IMR-90 (cell line): ENCODE data around the gene FJX1. TPM values are rescaled to one million over a fixed set of nuclear protein-coding genes. Genes with fewer than 3 reads are reported as not detected.

Experiments used
- ATAC-seq: fragments of 200-7000 bp; cut with Tn5 transposase; 2 replicates; pipeline ENCODE4 v1.9.1; 2020; ENCODE audit warnings: low read depth, mild to moderate bottlenecking, moderate library complexity
- BruUV-seq: library from RNA; stranded (reverse); fragments of 400-500 nt; replicated peaks from 2 replicates; lab custom pipeline; 2021; lab: Mats Ljungman, UMichigan
- CTCF ChIA-PET: fragments of 300-600 bp; formaldehyde crosslinking; extraction: SDS; loops from one replicate; lab custom pipeline; 2021; ENCODE audit warnings: antibody characterized with exemption; lab: Yijun Ruan, JAX
- POLR2A ChIA-PET: fragments of 300-600 bp; sonication (Branson Sonifier 250); formaldehyde crosslinking; loops from one replicate; lab custom pipeline; 2022; ENCODE audit warnings: antibody characterized with exemption; ENCODE audit not compliant: unreplicated experiment; lab: Charles Lee
- DNase-seq: peaks from one replicate; pipeline ENCODE4 v3.0.0; 2013
- H2AFZ ChIP-seq: replicated peaks from 2 replicates; pipeline ENCODE3; 2013; ENCODE audit warnings: low read length, mild to moderate bottlenecking; ENCODE audit not compliant: poor library complexity
- H2AK5ac ChIP-seq: 2 replicates; pipeline ENCODE4 v1.6.1; 2013; ENCODE audit warnings: low read depth, low read length, inconsistent platforms
- H2AK9ac ChIP-seq: replicated peaks from 2 replicates; pipeline ENCODE3; 2013; ENCODE audit warnings: mild to moderate bottlenecking, low read depth, low read length, moderate library complexity; ENCODE audit not compliant: poor library complexity
- H2BK120ac ChIP-seq: 2 replicates; pipeline ENCODE4 v1.6.1; 2013; ENCODE audit warnings: low read depth, low read length, inconsistent platforms
- H2BK15ac ChIP-seq: 3 replicates; pipeline ENCODE4 v1.6.1; 2013; ENCODE audit warnings: low read depth, low read length, inconsistent platforms
- H2BK20ac ChIP-seq: 2 replicates; pipeline ENCODE4 v1.6.1; 2013; ENCODE audit warnings: low read depth, mild to moderate bottlenecking, inconsistent platforms, low read length, moderate library complexity
- H2BK5ac ChIP-seq: 2 replicates; pipeline ENCODE4 v1.6.1; 2013; ENCODE audit warnings: mild to moderate bottlenecking, low read depth, low read length, inconsistent platforms; ENCODE audit not compliant: poor library complexity, severe bottlenecking
- H3K14ac ChIP-seq: replicated peaks from 2 replicates; pipeline ENCODE4 v1.6.1; 2013; ENCODE audit warnings: low read depth, low read length, inconsistent platforms
- H3K18ac ChIP-seq: 2 replicates; pipeline ENCODE4 v1.6.1; 2013; ENCODE audit warnings: low read depth, low read length, control low read depth
- H3K23ac ChIP-seq: 2 replicates; pipeline ENCODE4 v1.6.1; 2013; ENCODE audit warnings: low read depth, low read length, inconsistent platforms
- H3K27ac ChIP-seq: 2 replicates; pipeline ENCODE4 v1.5.1; 2013; ENCODE audit warnings: mild to moderate bottlenecking, control low read depth, low read length; ENCODE audit not compliant: insufficient read depth
- H3K27me3 ChIP-seq: 2 replicates; pipeline ENCODE4 v1.6.1; 2013; ENCODE audit warnings: low read length; ENCODE audit not compliant: control insufficient read depth, insufficient read depth
- H3K36me3 ChIP-seq: 2 replicates; pipeline ENCODE4 v1.6.1; 2013; ENCODE audit warnings: low read length, mixed read lengths; ENCODE audit not compliant: control insufficient read depth, insufficient read depth
- H3K4ac ChIP-seq: 2 replicates; pipeline ENCODE4 v1.6.1; 2013; ENCODE audit warnings: low read depth, low read length, inconsistent platforms
- H3K4me1 ChIP-seq: 2 replicates; pipeline ENCODE4 v1.6.1; 2013; ENCODE audit warnings: low read length, mixed read lengths; ENCODE audit not compliant: control insufficient read depth, insufficient read depth
- H3K4me2 ChIP-seq: 2 replicates; pipeline ENCODE4 v1.6.1; 2013; ENCODE audit warnings: low read depth, mild to moderate bottlenecking, control low read depth, low read length, moderate library complexity
- H3K4me3 ChIP-seq: 2 replicates; pipeline ENCODE4 v1.5.1; 2013; ENCODE audit warnings: low read depth, mild to moderate bottlenecking, control low read depth, low read length, moderate library complexity; ENCODE audit not compliant: insufficient read depth
- H3K56ac ChIP-seq: 2 replicates; pipeline ENCODE4 v1.6.1; 2013; ENCODE audit warnings: low read length, inconsistent platforms; ENCODE audit not compliant: insufficient read depth; ENCODE audit errors: extremely low read depth
- H3K79me1 ChIP-seq, 2 experiments: 2 replicates each; pipeline ENCODE4 v1.6.1; 2013; ENCODE audit warnings: low read length in 2 of 2, inconsistent platforms in 1 of 2, low read depth in 1 of 2
- H3K9ac ChIP-seq: 2 replicates; pipeline ENCODE4 v1.6.1; 2013; ENCODE audit warnings: low read depth, low read length, control low read depth
- H3K9me1 ChIP-seq: 2 replicates; pipeline ENCODE4 v1.6.1; 2013; ENCODE audit warnings: low read length, inconsistent platforms; ENCODE audit not compliant: insufficient read depth
- H3K9me3 ChIP-seq: 2 replicates; pipeline ENCODE4 v1.6.1; 2013; ENCODE audit warnings: low read length; ENCODE audit not compliant: control insufficient read depth, insufficient read depth
- H4K20me1 ChIP-seq: 2 replicates; pipeline ENCODE4 v1.6.1; 2013; ENCODE audit warnings: low read length, inconsistent platforms; ENCODE audit not compliant: insufficient read depth
- H4K5ac ChIP-seq: 2 replicates; pipeline ENCODE4 v1.6.1; 2013; ENCODE audit warnings: mild to moderate bottlenecking, low read depth, low read length, control low read depth
- H4K8ac ChIP-seq, 2 experiments: 2 replicates each; pipeline ENCODE4 v1.6.1; 2013; ENCODE audit warnings: low read depth in 2 of 2, low read length in 2 of 2, control low read depth in 1 of 2, inconsistent platforms in 1 of 2
- H4K91ac ChIP-seq: 2 replicates; pipeline ENCODE4 v1.6.1; 2013; ENCODE audit warnings: low read depth, low read length, inconsistent platforms; ENCODE audit not compliant: insufficient read depth
- BHLHE40 ChIP-seq: fragments of 150-350 bp; IDR thresholded peaks from 2 replicates; pipeline ENCODE4 v1.6.1; 2016; ENCODE audit warnings: mild to moderate bottlenecking, low read depth, low read length
- CEBPB ChIP-seq: IDR thresholded peaks from 2 replicates; pipeline ENCODE4 v1.6.1; 2012; ENCODE audit warnings: low read depth, low read length, improper control_type of control experiment
- CHD1 ChIP-seq: IDR thresholded peaks from 2 replicates; pipeline ENCODE4 v1.6.1; 2012; ENCODE audit warnings: low read depth, low read length, improper control_type of control experiment
- FOS ChIP-seq: fragments of 150-350 bp; IDR thresholded peaks from 2 replicates; pipeline ENCODE4 v1.6.1; 2016; ENCODE audit warnings: low read depth, low read length
- MAFK ChIP-seq: IDR thresholded peaks from 2 replicates; pipeline ENCODE4 v1.6.1; 2012; ENCODE audit warnings: low read depth, low read length, improper control_type of control experiment
- MAZ ChIP-seq: IDR thresholded peaks from 2 replicates; pipeline ENCODE4 v1.6.1; 2012; ENCODE audit warnings: low read depth, mild to moderate bottlenecking, low read length, improper control_type of control experiment, moderate library complexity, borderline replicate concordance
- MXI1 ChIP-seq: IDR thresholded peaks from 2 replicates; pipeline ENCODE4 v1.6.1; 2012; ENCODE audit warnings: low read depth, mild to moderate bottlenecking, low read length, moderate library complexity, borderline replicate concordance
- NFE2L2 ChIP-seq: fragments of 150-350 bp; IDR thresholded peaks from 2 replicates; pipeline ENCODE4 v1.6.1; 2016; ENCODE audit warnings: low read depth, mild to moderate bottlenecking, low read length
- POLR2A ChIP-seq: IDR thresholded peaks from 2 replicates; pipeline ENCODE4 v1.6.1; 2012; ENCODE audit warnings: mild to moderate bottlenecking, low read depth, low read length
- RAD21 ChIP-seq: IDR thresholded peaks from 2 replicates; pipeline ENCODE4 v1.6.1; 2012; ENCODE audit warnings: low read length, improper control_type of control experiment
- RCOR1 ChIP-seq: IDR thresholded peaks from 2 replicates; pipeline ENCODE4 v1.6.1; 2012; ENCODE audit warnings: mild to moderate bottlenecking, low read length, improper control_type of control experiment; ENCODE audit not compliant: insufficient replicate concordance
- RFX5 ChIP-seq: IDR thresholded peaks from 2 replicates; pipeline ENCODE4 v1.8.0; 2012; ENCODE audit warnings: low read depth, mild to moderate bottlenecking, low read length, moderate library complexity
- SMC3 ChIP-seq: fragments of 150-350 bp; IDR thresholded peaks from 2 replicates; pipeline ENCODE4 v1.6.1; 2016; ENCODE audit warnings: low read depth, mild to moderate bottlenecking, antibody characterized with exemption, low read length, moderate library complexity
- WGBS, 2 experiments: methylation state at CpG; one replicate each; pipeline versions ENCODE4 v1.1.5 to v1.1.7; 2013; ENCODE audit warnings: missing lambda C conversion rate in 2 of 2; ENCODE audit not compliant: insufficient read length in 1 of 2; ENCODE audit errors: extremely low coverage in 2 of 2; 5-methylcytosine and 5-hydroxymethylcytosine counted together
- dilution Hi-C: fragments of 300-500 bp; cut with HindIII; formaldehyde crosslinking; loops from one replicate; pipeline ENCODE4 v1.14.3; 2018; ENCODE audit warnings: low sequenced_read_pairs; ENCODE audit not compliant: unreplicated experiment
- in situ Hi-C: fragments of 300-500 bp; cut with MboI; formaldehyde crosslinking; loops from 3 replicates; pipeline ENCODE4 v1.14.3; 2019; ENCODE audit warnings: low sequenced_read_pairs, inconsistent platforms, mixed read lengths
- intact Hi-C: fragments of 100-400 bp; cut with micrococcal nuclease; formaldehyde crosslinking; loops from 2 replicates; pipeline ENCODE4 v1.10.0; 2022
- polyA plus RNA-seq, 3 experiments: library from polyadenylated mRNA; depleted of rRNA; stranded (reverse); fragments of >200 nt; gene quantifications; 2 replicates each; pipeline ENCODE4 v1.2.3, GENCODE V29; 2012; ENCODE audit warnings: low replicate concordance in 1 of 3
- total RNA-seq: library from RNA; depleted of rRNA; stranded (reverse); fragments of >200 nt; gene quantifications from 2 replicates; pipeline ENCODE4 v1.2.3, GENCODE V29; 2012
- TF ChIP-seq, protein P1 (sequence below): conservative IDR thresholded peaks from 2 replicates; pipeline ENCODE4 v1.5.1; 2012; ENCODE audit warnings: mild to moderate bottlenecking, low read depth, low read length, improper control_type of control experiment
- TF ChIP-seq, protein P2 (sequence below): fragments of 150-350 bp; IDR thresholded peaks from 2 replicates; pipeline ENCODE4 v1.6.1; 2016; ENCODE audit warnings: low read depth, mild to moderate bottlenecking, low read length, moderate library complexity, borderline replicate concordance
- TF ChIP-seq, protein P3 (sequence below): fragments of 150-350 bp; IDR thresholded peaks from 2 replicates; pipeline ENCODE4 v1.6.1; 2017; ENCODE audit warnings: mild to moderate bottlenecking, antibody characterized with exemption, low read length, low read depth

The FJX1 gene
- total and polyA plus RNA-seq, 2 of the 4 experiments (the other 2 are of a cell fraction), result 8.4 to 11.2 TPM

DNA sequence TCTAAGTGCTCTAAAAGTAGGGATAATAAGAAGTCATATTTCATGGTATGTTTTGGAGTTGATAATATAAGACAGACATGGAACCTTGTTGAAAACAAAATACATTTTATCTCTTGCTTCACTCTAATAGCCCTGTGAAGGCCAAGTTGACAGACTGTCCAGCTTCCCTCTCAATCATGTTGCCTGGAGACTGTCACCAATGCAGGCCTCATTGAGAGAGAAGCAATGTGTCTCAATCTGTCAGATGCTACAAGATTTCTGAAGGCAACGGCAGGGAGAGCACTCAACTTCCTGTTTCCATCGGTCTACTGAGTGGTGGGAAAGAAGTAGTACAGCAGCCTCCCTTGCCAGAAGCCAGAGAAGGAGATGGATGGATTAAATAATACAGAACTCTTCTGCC, 23.6 kb upstream of the FJX1 start:
- H4K91ac ChIP-seq, result no peak overlapping the region
- no peak overlapping the region for H3K4me3 ChIP-seq
- H3K18ac ChIP-seq, result no peak overlapping the region
- H2AK5ac ChIP-seq, result peak overlapping the region; percentile 38; the same call in 1 of the 2 replicates
- H3K4me2 ChIP-seq, result no peak overlapping the region
- H2BK20ac ChIP-seq, result no peak overlapping the region
- dilution Hi-C loops, result no loop called here
- H2BK5ac ChIP-seq, result no peak overlapping the region
- no peak overlapping the region for H4K8ac ChIP-seq
- H3K36me3 ChIP-seq, result no peaks in the 10 kb centered on the region
- ChIA-PET CTCF (no interaction called here), POLR2A (no interaction called here)
- no peak for ATAC-seq
- TF ChIP-seq, protein P1, sequence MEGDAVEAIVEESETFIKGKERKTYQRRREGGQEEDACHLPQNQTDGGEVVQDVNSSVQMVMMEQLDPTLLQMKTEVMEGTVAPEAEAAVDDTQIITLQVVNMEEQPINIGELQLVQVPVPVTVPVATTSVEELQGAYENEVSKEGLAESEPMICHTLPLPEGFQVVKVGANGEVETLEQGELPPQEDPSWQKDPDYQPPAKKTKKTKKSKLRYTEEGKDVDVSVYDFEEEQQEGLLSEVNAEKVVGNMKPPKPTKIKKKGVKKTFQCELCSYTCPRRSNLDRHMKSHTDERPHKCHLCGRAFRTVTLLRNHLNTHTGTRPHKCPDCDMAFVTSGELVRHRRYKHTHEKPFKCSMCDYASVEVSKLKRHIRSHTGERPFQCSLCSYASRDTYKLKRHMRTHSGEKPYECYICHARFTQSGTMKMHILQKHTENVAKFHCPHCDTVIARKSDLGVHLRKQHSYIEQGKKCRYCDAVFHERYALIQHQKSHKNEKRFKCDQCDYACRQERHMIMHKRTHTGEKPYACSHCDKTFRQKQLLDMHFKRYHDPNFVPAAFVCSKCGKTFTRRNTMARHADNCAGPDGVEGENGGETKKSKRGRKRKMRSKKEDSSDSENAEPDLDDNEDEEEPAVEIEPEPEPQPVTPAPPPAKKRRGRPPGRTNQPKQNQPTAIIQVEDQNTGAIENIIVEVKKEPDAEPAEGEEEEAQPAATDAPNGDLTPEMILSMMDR, result no peak
- TF ChIP-seq POLR2A, result no peak
- TF ChIP-seq CHD1, result no peak
- TF ChIP-seq, protein P2, sequence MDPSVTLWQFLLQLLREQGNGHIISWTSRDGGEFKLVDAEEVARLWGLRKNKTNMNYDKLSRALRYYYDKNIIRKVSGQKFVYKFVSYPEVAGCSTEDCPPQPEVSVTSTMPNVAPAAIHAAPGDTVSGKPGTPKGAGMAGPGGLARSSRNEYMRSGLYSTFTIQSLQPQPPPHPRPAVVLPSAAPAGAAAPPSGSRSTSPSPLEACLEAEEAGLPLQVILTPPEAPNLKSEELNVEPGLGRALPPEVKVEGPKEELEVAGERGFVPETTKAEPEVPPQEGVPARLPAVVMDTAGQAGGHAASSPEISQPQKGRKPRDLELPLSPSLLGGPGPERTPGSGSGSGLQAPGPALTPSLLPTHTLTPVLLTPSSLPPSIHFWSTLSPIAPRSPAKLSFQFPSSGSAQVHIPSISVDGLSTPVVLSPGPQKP, result no peak
- TF ChIP-seq NFE2L2, result no peak
- TF ChIP-seq BHLHE40, result no peak
- no peak for TF ChIP-seq SMC3
- TF ChIP-seq CEBPB, result no peak
- TF ChIP-seq RCOR1, result no peak
- TF ChIP-seq MAZ, result no peak
- TF ChIP-seq RFX5, result no peak
- TF ChIP-seq FOS, result no peak
- no peak for TF ChIP-seq MXI1
- TF ChIP-seq, protein P3, sequence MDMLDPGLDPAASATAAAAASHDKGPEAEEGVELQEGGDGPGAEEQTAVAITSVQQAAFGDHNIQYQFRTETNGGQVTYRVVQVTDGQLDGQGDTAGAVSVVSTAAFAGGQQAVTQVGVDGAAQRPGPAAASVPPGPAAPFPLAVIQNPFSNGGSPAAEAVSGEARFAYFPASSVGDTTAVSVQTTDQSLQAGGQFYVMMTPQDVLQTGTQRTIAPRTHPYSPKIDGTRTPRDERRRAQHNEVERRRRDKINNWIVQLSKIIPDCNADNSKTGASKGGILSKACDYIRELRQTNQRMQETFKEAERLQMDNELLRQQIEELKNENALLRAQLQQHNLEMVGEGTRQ, result no peak
- no peak for TF ChIP-seq RAD21
- TF ChIP-seq MAFK, result no peak
- no CpG with 5 or more reads among the region's 2 CpGs for WGBS, 2 experiments
- H3K4ac ChIP-seq, result no peak overlapping the region
- H2BK120ac ChIP-seq, result no peak overlapping the region
- no peak overlapping the region for H3K27ac ChIP-seq
- no peaks in the 10 kb centered on the region for H3K27me3 ChIP-seq
- intact Hi-C loops, result loop anchor here (5.0 kb wide), 1 partner anchor 102 kb away; no protein-coding TSS in a partner anchor
- peaks cover 8% of the 10 kb centered on the region for H3K9me1 ChIP-seq
- H3K56ac ChIP-seq, result no peak overlapping the region
- peak overlapping the region; percentile 37; the same call in 1 of the 2 replicates for H3K14ac ChIP-seq
- no peaks in the 10 kb centered on the region for H4K20me1 ChIP-seq
- peaks cover 8% of the 10 kb centered on the region; the same call in 1 of the 2 replicates for H3K4me1 ChIP-seq
- H3K9me3 ChIP-seq, result no peaks in the 10 kb centered on the region
- no peak overlapping the region for H3K23ac ChIP-seq
- H4K5ac ChIP-seq, result no peak overlapping the region
- no peak overlapping the region for H2BK15ac ChIP-seq
- no peaks in the 10 kb centered on the region for H3K79me1 ChIP-seq
- no peak for DNase-seq
- H3K9ac ChIP-seq, result no peak overlapping the region
- no TSS peak for BruUV-seq
- in situ Hi-C loops, result no loop called here
- no peak overlapping the region for H2AFZ ChIP-seq
- H2AK9ac ChIP-seq, result no peak overlapping the region
